AG20443 (cell line): ENCODE data around the gene MDFI.

Source experiments
- DNase-seq: peaks from one replicate; pipeline ENCODE4 v3.0.0; 2012; ENCODE audit warnings: low spot score, mixed read lengths

The MDFI gene

GRCh38 chr6:41651246-41651961 lies 13.1 kb downstream of the MDFI start:
- no peak for DNase-seq

GRCh38 chr6:41651962-41652657 lies 13.8 kb downstream of the MDFI start:
- DNase-seq, result no peak

GRCh38 chr6:41652866-41653652 lies 14.8 kb downstream of the MDFI start:
- DNase-seq, result no peak

- DNase-seq, result no peak
These were observed 15.4 kb downstream of the MDFI start for GRCh38 chr6:41653691-41654090.

- no peak for DNase-seq
These were observed 16.0 kb downstream of the MDFI start for GRCh38 chr6:41654151-41654697.

- no peak for DNase-seq
These were observed 16.5 kb downstream of the MDFI start for GRCh38 chr6:41654698-41655151.

GRCh38 chr6:41655176-41655575 lies 16.9 kb downstream of the MDFI start:
- DNase-seq, result no peak

GRCh38 chr6:41655646-41656001 lies 17.4 kb downstream of the MDFI start:
- no peak for DNase-seq

- DNase-seq, result no peak
These were observed 17.9 kb downstream of the MDFI start for GRCh38 chr6:41656002-41656691.

- no peak for DNase-seq
These were observed 19.1 kb downstream of the MDFI start for GRCh38 chr6:41657131-41658094.

GRCh38 chr6:41658636-41659035 lies 20.4 kb downstream of the MDFI start:
- no peak for DNase-seq

- no peak for DNase-seq
These were observed 21.7 kb downstream of the MDFI start for GRCh38 chr6:41659935-41660334.

- no peak for DNase-seq
These were observed 25.3 kb downstream of the MDFI start for GRCh38 chr6:41663568-41663967.

GRCh38 chr6:41664271-41664670 lies 26.0 kb downstream of the MDFI start:
- DNase-seq, result no peak

GRCh38 chr6:41667195-41667594 lies 28.9 kb downstream of the MDFI start:
- no peak for DNase-seq

GRCh38 chr6:41668968-41669367 lies 30.7 kb downstream of the MDFI start:
- no peak for DNase-seq

- no peak for DNase-seq
These were observed 32.6 kb downstream of the MDFI start for GRCh38 chr6:41670703-41671360.

GRCh38 chr6:41671376-41671775 lies 33.1 kb downstream of the MDFI start:
- no peak for DNase-seq

- DNase-seq, result no peak
These were observed 33.7 kb downstream of the MDFI start for GRCh38 chr6:41672016-41672415.
